Activated gamma-delta T cell treated with anti-CD3 and anti-CD28 coated beads, Interleukin-2, amount 50 U/mL, for 16 hours (primary cell): ENCODE measurements around the gene GBF1.
"Not testable (repeated sequence)": the region's sequence is repeated elsewhere in the genome, so short reads cannot be mapped to it uniquely, and the experiment has no call there.

Experiments
- DNase-seq: peaks from one replicate; pipeline ENCODE4 v3.0.0-alpha.2; 2020; ENCODE audit warnings: low read depth

Gene GBF1

DNA sequence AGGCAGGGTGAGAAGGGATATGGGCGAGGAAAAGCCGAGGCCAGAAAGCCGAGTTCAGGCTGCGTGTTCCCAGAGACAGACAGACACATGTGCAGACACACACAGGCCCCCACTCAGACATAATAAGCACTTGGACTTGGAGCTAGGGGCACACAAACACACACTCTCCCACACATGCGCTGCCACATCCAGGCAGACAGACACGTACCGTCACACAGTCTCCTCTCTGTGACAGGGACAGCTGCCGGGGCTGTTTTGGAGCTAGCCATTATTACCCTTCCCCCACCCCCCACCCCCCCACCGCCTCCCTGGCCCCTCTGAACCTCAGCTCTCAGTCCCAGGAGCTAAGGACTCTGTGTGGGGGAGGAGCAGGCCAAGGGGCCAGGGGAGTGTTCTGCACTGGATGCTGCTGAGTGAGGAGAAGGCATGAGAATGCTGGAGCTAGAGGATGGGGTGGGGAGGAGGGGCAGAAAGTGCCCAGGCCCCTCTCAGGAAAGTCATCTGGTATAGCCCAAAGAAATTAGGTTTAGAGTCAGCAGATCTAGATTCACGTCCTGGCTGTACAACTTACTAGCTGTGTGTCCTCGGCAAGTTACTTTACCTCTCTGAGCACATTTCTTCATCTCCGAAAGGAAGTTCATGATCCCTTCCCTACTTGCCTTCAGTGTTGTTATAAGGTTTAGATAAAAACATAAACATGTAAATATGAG, 10.3 kb upstream of the GBF1 start:
- DNase-seq = no peak

DNA sequence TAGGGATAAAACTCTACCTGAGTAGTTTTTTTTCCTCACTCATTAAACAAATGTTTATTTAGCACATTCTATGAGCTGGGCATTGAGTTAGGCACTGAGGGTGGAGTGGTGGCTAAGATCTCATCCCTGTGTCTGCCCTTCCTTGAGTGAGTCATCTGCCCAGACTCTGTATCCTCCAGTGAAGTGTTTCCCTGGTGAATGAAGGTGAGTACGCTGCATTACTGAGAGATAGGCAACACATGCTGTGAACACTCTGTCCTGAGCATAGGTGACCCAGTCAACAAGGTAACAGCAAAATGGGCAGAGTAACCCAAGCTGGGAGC, 9.8 kb upstream of the GBF1 start:
- DNase-seq = no peak

DNA sequence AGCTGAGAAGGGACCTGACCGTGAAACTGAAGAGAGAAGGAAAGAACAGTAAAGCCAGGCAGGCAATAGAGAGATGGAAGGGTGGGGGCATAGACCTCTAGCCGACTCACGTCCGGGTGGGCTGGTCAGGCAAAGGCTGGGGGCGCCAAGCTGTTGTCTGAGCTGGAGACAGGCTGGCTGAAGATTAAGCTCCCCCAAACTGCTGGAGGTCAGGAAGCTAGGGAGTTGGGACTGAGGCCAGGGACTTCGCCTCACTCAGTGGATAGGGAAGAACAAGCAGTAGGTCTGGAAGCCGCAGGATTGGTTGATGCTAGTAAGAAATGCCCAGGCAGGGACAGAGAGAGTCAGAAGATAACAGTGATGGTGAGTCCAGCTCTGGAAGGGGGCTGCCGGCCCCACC, 9.3 kb upstream of the GBF1 start:
- DNase-seq = no peak

DNA sequence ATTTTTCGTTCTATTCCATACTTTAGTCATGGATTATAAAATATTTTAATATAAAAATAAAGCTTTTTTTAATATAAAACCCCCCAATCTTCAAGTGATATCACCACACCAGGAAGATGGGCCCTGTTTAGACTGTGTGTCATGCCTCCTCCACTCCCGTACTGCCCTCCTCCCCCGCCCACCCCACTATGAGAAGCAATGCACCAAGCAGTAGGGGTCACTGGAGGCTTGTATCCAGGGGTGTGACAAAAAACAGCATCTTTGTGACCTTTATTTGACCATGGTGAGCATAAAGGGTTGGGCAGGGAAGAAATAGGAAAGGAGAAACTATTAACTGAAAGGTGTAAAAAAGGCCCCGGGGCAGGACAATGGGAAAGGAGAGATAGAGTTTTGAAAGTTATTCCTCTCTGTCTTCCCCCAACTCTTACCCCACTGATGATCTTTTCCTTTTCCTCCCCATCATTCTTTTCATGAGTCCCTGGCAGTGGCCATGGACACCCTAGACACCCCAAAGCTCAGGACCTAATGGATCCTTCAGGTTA, 7.5 kb upstream of the GBF1 start:
- no peak for DNase-seq

DNA sequence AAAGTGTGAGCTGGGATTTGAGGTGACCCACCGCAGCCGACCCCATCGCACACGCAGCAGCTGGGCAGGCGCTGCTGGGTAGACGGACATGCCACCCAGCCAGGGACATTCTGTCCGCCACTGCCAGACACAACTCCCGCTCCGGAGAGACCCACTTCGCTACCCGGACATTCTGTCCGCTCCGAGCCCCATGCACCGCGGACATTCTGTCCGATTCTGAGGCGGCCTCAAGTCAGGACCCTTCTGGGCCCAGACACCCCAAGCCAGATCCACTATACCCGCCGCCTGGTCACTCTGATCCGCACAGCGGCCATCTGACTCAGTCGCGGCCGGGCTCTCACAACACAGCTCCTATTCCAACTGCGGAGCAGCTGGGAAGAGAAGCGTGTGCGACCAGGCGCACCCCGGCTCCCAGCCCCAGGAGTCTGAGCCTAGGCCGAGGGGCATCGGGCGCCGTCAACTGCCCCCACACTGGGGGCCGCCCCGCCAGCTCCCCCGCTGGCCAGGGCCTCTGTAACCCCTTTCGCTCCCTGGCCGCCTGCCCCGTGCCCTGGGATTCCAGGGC, 4.8 kb upstream of the GBF1 start:
- DNase-seq = no peak

DNA sequence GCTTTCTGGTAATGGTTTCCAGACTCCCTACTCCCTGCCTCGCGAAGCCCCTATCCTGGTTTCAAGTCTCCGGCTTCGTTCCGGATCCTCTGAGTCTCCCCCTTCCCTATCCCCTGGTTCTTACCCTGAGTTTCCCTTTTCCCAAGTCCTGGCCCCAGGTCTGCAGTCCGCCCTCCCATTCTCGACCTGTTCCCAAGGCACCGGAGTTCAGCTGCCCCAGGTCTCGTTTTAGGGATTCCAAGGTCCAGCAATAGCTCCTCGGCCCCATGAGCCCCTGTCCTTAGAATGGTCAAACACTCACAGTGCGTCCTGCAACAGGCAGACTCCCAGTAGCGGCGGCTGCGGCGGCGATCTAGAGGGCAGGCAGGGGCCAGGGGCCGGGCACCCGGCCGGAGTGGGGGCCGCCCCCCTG, 4.3 kb upstream of the GBF1 start:
- DNase-seq = no peak

DNA sequence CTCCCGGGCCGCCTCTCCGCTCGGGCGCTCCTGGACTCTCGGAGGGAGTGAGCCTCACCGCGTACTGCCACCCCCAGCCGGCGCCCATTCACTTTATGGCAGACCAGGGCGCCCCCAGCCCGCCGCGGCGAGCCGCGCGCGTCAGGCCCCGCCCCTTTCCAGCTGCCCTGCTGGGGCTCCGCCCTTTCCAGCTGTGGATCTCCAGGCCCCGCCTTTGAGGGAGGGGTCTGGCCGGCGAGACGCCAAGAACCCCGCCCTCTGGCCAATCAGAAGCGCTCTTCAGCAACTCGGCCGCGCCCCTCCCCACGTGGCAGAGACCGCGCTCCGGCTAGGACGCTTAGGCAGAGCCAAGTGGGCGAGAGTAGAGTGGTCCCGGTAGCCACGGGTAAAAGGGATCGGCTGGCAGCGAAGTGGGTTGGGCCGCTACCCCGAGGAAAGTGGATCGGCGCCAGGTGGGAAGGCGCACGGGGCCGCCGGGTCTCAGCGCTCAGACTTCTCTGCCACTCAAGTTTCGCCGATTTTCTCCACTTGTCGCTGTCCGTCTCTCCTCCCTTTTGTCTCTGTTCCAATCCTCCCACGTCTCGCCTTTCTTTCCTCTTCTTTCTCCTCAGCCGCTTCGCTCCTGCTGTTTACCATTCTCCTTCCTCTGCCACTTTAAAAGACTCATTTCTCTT, 3.8 kb upstream of the GBF1 start, which contains the start of gene PITX3:
Gene PITX3 (minus strand): TSS at position 69 of the 674 bp plus-strand sequence. CDS start 9,432 bp downstream, outside the sequence.
- DNase-seq = peak; percentile 80

DNA sequence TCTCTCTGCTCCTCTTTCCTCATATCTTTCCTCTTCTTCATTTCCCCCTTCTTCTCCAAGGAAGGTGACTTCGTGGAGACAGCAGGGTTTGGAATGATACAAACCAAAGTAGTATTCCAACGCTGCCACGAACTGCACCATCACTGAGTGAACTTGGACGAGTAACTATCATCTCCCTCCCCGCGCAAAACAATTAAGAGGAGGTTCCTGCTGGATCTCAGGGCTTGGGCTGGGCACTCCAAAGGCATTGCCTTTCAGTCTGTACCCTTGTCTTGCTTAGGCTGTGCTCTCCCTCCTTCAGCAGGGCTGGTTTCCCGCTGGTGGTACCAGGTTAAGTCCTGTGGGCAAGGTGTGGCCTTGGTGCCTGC, 3.2 kb upstream of the GBF1 start:
- DNase-seq = no peak

DNA sequence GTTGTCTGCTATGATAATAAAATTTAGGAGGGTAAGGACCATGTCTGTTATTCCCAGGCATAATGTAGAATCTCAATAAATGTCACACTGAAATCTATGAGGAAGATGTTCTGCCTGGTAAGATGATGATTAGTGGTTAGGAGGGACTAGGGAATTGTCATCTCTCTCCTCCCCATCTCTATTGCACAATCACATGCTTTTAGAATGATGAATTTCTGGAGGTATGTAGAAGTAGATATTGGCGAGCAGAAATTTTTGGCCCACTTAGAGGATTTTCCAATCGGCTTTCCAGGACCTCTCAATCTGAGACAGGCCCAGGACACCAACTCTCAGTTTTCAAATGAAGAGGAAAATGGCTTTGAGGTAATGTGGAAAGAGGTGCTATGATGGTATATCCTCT, 2.0 kb upstream of the GBF1 start:
- DNase-seq = no peak

DNA sequence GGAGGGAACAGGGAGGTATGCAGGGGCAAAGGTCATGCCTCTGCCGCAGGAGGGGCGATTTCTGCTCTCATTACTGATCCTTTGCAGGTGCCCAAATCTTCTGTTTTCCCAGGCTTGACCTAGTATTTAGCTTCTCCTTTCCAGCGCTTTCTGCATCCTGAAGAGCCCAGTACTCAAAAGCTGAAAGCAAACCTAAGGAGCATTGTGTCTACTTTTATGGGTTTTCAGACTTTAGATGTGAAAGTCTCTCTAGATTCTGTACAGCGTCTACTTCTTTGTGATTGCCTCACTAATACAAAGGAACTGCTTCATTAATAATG, 560 bp downstream of the GBF1 start:
- DNase-seq = no peak

DNA sequence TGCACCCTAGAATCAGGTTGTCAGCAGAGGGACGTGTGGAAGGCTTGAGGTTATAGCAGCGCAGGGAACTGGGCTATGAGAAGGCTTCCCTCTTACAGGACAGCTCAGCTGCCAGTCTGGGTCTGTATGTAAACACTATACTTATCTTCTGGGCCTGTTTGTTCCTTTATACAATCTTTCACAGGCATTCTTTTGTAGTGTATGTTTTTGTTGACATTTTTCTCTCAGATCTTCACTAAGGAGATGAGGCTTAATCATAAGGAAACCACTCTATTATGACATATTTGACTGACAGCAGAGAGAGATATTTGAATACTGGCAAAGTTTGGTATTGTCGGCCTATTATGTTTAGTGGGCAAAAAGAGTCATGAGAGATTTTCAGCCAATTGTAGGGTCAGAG, 929 bp downstream of the GBF1 start:
- no peak for DNase-seq

DNA sequence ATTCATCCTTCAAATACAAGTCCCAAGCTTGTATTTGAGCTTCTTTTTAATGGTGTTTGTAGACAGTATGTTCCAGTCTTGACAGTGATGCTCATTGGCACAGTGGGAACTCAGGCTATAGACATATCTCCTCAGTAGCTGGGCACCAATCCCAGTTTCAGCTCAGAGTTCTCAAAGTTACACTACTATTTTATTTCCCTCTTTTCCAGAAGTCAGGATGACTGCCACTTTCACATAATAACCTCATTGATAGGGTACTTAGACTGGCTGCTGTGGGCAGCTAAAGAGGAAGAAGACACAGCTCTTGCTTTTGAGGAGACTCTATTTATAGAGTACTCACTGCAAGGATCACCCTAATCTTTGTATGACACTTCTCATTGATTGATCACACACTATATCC, 2.4 kb downstream of the GBF1 start:
- DNase-seq = no peak

DNA sequence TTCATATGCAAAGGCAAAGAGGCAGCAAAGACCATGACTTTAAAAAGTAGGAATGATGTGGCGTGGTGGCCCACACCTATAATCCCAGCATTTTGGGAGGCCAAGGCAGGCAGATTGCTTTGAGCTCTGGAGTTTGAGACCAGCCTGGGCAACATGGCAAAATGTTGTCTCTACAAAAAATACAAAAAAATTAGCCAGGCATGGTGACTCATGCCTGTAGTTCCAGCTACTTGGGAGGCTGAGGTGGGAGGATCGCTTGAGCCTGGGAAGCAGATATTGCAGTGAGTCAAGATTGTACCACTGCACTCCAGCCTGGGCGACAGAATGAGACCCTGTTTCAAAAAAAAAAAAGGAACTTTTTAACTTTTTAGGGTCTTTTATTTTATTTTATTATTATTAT, 7.2 kb downstream of the GBF1 start:
- not testable (repeated sequence) for DNase-seq

DNA sequence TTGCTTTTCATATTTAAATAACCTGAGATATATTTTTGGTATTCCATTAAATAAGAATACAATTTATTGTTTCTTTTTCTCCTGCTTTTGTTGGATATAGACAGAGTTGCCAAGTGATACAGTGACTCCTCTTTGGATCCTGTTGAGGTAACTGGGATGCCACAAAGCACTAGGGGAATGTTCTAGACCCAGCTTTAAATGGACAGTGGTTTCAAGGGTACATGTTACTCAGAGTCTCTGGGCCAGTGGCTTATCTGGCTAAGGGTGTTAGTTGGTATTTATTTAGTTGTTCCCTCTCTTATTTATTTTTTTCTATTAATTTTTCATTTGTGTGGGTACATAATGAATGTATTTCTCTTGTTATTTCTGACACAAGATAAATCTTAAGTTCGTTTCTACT, 9.1 kb downstream of the GBF1 start:
- DNase-seq = no peak

DNA sequence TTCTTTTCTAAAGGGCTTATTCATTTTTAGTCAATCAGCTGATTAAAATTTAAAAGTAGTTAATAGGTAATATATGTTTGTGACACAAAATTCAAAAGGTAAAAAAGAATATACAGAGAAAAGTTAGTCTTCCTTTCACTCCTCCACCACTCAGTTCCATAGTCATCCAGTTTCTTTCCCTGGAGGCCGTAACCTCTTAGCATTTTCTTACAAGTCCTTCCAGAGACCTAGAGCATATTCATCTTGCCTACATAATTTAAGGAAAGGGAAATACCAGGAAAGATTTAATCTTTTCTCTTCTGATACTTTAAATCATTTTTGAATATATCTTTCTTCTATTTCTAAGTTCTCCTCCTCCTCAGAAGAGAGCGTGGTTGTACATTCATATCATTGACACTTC, 10.1 kb downstream of the GBF1 start:
- DNase-seq = no peak

DNA sequence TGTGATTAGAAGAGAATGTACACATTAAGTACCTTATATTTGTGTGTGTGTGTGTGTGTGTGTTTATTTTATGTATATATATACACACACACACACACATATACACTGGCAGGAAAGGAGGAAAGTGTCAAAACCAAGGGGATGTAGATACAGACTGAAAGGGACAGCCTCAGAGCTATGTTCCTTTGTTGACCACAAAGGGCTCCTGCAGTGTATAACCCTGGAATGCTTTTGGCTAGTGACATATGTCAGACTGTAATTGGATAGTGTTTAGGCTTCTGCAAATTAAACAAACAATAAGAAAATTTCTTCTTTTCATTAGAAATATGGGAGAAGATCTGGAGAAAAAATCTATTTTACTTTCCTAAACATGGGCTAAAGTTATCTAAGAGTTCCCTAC, 15.9 kb downstream of the GBF1 start:
- no peak for DNase-seq

DNA sequence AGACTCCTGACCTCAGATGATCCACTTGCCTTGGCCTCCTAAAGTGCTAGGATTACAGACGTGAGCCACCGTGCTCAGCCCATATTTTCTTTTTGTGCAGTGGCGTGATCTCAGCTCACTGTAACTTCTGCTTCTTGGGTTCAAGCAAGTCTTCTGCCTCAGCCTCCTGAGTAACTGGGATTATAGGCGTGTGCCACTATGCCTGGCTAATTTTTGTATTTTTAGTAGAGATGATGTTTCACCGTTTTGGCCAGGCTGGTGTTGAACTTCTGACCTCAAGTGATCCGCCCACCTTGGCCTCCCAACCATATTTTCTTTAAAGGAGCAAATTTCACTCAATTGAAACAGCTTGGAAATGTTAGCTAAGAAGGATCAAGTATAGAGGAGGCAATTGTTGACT, 16.5 kb downstream of the GBF1 start:
- no peak for DNase-seq

DNA sequence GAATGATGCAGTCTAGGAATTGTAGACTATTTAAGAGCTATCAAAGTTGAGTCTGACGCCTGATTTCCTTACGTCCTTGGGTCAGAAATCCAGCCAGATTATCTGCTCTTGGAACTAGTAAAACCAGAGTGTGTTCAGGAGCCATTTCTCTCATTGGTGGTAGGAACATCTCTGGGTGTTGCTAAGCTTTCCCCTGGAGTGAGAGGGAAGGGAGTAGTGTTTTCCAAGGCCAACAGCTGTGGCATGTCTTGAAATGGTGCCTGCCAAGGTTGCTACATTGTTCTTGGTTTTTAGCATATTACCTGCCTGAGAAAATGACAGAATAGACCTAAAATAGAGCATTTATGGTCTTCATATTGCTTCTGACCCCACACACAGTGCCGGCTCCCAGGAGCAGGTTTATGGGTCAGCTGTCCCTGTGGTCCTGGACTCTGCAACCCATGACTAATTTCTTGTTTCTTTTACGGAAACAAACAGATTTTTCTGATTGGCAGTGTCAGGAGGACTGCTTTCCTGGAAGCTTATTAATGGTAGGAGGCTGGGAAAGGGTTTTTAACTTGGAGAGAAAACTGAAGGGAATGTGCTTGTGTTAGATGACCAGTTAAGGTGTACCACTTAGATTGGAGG, 17.5 kb downstream of the GBF1 start:
- no peak for DNase-seq

DNA sequence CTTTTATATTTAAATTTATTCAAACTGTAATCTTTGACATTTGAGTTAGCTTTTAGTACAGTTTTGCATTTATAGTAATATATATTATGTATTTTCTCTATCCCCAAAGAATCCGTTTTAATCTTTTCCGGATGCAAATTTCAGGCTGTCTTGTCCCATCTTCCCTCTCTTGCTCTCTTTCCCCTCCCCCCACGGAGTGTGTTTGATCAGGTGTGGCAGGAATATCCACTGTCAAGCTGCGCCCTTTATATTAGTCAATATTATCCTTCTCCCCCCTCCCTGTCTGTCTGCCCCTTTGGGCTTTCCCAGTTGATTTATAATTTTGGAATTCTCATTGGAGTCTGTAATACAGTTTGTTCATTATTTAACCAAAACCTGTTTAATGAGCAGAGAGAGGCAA, 19.0 kb downstream of the GBF1 start:
- no peak for DNase-seq

DNA sequence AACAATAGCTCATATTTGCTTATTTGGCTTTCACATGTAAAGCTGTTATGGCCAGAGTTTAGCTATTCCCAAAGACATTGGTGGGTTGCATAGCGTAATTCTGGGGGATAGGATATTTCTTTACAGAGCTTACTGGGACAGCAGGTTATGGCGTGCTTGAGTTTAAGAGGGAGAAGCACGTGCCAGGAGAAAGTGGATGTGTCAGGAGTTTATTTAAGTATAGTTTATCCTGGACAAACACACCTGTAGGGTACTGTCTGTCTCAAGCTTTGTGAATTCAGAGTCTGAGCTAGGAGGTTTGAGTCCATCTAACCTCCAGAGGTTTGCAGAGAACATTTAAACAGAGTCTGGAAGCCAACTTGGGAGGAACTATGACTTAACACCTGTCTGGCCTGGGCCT, 21.3 kb downstream of the GBF1 start:
- no peak for DNase-seq

DNA sequence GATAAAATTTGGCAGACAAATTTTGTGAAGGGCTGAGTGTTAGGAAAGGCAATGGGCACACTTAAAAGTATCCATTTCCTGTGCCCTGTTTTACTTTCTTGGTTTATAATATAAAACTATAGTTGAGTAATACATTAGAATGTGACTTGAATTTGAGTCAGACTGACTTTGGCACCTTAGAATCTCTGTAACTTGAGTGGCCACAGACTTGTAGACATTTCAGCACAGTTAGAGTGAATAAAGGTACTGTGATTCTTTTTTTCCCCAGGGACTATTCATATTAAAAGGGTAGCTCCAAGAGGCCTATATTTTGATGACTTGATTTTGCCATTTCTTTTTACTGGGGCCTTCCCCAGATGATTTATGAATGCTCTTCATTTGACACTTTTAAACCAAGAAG, 22.4 kb downstream of the GBF1 start:
- no peak for DNase-seq

DNA sequence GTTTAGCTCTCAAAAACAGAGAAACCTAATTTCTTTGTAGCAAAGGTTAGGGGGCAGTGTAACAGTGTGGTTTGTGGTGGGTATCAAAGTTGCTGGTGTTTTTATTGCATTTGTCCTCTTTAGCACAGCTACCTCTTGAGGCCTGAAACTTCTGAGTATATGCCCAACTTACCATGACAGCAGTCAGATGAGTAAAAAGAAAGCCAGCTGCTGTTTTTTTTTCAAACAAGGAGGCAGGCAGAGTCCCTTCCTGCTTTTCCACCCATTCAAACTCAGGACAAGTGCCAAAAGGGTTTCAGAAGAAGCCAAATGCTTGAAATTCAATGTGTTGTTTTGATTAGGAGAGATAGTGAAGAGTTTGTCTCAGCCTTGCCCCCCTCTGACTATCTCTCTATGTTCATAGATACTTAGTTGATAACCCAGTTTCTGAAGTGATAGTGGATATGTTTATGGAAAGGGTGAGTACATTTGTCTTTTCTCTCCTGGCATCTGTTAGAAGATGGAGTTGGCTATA, 23.1 kb downstream of the GBF1 start:
- no peak for DNase-seq

DNA sequence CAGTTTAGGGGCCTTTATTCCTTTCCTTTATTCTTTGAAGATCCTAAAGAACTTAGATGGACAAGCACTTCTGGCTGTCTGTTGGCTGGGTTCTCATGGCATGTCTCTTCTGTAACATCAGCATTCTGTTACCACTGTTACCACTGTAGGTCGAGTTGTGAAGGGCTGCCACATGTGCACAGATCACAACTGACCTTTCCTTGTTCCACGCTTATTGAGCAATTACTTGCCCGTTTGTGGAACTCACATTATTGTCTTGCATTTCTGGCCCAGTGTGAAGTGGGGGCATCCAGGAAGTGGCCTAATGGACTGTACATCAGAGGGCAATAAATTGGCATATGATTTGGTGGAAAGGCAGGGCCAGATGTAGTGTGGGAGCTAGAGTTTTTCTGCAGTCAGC, 23.7 kb downstream of the GBF1 start:
- no peak for DNase-seq
